Frontal cortex (tissue), 4 donors: ENCODE measurements around the gene UGT1A9. TPM values are rescaled to one million over a fixed set of nuclear protein-coding genes. Genes with fewer than 3 reads are reported as not detected.

Source experiments
- DNase-seq, 2 donors: peaks; one replicate each; pipeline ENCODE4 v3.0.0; 2012; ENCODE audit warnings: low spot score in 2 of 2
- FAIRE-seq: peaks from 2 replicates; lab custom pipeline; 2012; peaks lifted over from hg19 to GRCh38; lab: Jason Lieb, UNC
- total RNA-seq: library from RNA; depleted of rRNA; stranded (reverse); fragments of >200 nt; gene quantifications from one replicate; pipeline ENCODE4 v1.2.3, GENCODE V29; 2014
- donor health status: control.
- donor health status: control.
- donor health status: control.

The UGT1A9 gene
- total RNA-seq, 1 donor from 2014 or later: not detected

- DNase-seq (no peak), FAIRE-seq (no peak)
Measured at GRCh38 chr2:233807966-233808935, 136.6 kb downstream of the UGT1A9 start.

GRCh38 chr2:233810385-233810784, 138.7 kb downstream of the UGT1A9 start:
- FAIRE-seq: no peak
- no peak for DNase-seq

- FAIRE-seq: no peak
Measured at GRCh38 chr2:233811087-233811486, 139.4 kb downstream of the UGT1A9 start.

GRCh38 chr2:233811732-233812131, 140.0 kb downstream of the UGT1A9 start:
- FAIRE-seq (no peak), DNase-seq (no peak)

More at GRCh38 chr2:233811087-233811486, 139.4 kb downstream of the UGT1A9 start:
- DNase-seq: no peak

- no peak for DNase-seq
- FAIRE-seq: no peak
Measured at GRCh38 chr2:233813236-233814055, 141.7 kb downstream of the UGT1A9 start.

- DNase-seq (no peak), FAIRE-seq (no peak)
Measured at GRCh38 chr2:233814056-233814835, 142.5 kb downstream of the UGT1A9 start.

- no peak for DNase-seq
- no peak for FAIRE-seq
Measured at GRCh38 chr2:233815861-233816260, 144.2 kb downstream of the UGT1A9 start.

- DNase-seq: no peak
- no peak for FAIRE-seq
Measured at GRCh38 chr2:233816334-233816733, 144.6 kb downstream of the UGT1A9 start.

GRCh38 chr2:233816771-233817170, 145.1 kb downstream of the UGT1A9 start:
- FAIRE-seq (no peak), DNase-seq (no peak)

GRCh38 chr2:233817361-233817911, 145.7 kb downstream of the UGT1A9 start:
- DNase-seq: no peak
- FAIRE-seq: no peak

GRCh38 chr2:233817995-233818638, 146.4 kb downstream of the UGT1A9 start:
- DNase-seq: no peak
- no peak for FAIRE-seq

- FAIRE-seq: no peak
- no peak for DNase-seq
Measured at GRCh38 chr2:233818639-233819621, 147.2 kb downstream of the UGT1A9 start.

GRCh38 chr2:233819884-233820773, 148.4 kb downstream of the UGT1A9 start:
- FAIRE-seq: no peak
- no peak for DNase-seq

GRCh38 chr2:233820774-233821105, 149.0 kb downstream of the UGT1A9 start:
- DNase-seq (no peak), FAIRE-seq (no peak)

GRCh38 chr2:233821196-233821595, 149.5 kb downstream of the UGT1A9 start:
- no peak for FAIRE-seq
- no peak for DNase-seq

- no peak for DNase-seq
- no peak for FAIRE-seq
Measured at GRCh38 chr2:233821709-233822100, 150.0 kb downstream of the UGT1A9 start.

- no peak for FAIRE-seq
- no peak for DNase-seq
Measured at GRCh38 chr2:233822101-233822771, 150.5 kb downstream of the UGT1A9 start.
